Stimulated activated CD8-positive, alpha-beta memory T cell treated with anti-CD3 and anti-CD28 coated beads, Interleukin-15, amount 100 ng/mL, for 4 hours (primary cell): ENCODE measurements around the gene PRR15.

ENCODE experiments used
- DNase-seq, 2 donors: peaks; one replicate each; pipeline ENCODE4 v3.0.0-alpha.2; 2020; ENCODE audit warnings: low read depth in 2 of 2

Gene PRR15

DNA sequence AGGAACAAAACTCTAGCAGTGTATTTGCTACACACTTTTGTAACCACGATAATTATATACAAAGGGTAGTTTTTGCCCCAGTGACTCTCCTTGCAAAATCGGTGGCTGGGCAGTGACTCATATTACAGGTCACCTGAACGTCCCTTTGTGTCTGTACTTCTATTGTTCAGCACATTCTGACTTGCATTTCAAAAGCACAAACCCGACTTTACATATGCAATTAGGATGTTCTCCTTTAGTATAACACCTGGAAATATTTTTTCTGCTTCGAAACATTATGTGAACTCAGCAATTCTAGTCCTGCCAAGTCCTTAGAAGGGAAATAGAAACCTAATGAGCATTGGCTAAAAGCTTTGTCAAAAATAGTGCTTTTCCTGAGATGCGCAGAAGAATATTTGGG lies 6.0 kb downstream of the PRR15 start:
- DNase-seq: no peak

DNA sequence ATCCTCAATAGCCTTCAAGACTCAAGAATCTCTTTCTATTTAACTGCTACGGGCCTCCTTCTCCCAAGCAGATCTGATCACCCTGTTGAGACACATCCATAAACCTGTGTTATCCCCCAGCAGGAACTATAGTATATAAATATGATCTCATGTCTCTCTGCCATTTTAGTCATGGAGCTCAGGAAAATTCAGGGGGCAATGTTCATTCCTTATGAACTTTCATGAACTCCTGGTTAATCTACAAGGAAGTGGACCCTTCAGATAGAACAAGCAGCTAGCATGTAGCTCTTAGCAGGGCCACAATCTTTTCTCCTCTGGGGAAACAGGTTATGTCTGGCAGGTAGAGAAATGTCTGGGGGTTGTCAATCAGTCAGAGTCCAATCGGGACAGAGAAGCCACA lies 8.9 kb downstream of the PRR15 start:
- no peak for DNase-seq

DNA sequence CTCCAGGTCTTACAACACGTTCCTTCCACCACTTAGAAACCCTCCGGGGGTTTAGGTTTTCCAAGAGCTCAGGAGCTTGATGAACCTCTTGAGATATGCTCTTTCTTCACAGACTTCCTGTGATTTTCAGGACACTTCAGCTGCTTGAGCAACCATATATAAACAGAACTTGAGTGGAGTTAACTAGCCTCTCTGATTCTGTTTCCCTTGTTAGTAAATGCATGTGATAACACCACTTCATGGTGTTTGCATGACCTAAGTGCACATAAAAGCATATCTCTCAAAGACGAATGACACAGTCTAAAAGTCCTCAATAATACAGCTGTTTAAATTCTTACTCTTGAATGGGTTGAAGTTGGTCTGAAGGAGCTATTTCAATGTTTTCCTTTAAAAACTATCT lies 9.9 kb downstream of the PRR15 start:
- DNase-seq: no peak

GRCh38 chr7:29574659-29575058 lies 11.0 kb downstream of the PRR15 start:
- no peak for DNase-seq

DNA sequence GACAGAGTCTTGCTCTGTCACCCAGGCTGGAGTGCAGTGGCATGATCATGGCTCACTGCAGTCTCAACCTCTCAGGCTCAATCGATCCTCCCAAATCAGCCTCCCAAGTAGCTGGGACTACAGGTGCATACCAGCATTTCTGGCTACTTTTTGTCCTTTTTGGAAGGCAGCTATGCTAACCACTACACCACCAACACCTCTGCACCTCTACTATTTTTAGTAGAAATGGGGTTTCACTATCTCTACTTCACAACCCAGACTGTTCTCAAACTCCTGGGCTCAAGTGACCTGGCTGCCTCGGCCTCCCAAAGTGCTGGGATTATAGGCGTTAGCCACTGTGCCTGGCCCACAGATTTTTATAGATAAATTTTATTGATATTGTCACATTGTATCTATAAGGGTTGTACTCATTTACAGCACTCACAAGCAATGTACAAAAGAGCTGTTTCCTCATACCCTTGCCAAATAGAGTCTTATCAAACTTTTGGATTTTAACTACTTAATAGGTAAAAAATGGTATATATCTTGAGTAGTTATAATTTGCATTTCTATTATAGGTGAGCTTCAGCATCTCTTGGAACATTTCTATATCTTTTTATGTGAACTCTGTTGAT lies 23.7 kb downstream of the PRR15 start:
- DNase-seq: no peak

DNA sequence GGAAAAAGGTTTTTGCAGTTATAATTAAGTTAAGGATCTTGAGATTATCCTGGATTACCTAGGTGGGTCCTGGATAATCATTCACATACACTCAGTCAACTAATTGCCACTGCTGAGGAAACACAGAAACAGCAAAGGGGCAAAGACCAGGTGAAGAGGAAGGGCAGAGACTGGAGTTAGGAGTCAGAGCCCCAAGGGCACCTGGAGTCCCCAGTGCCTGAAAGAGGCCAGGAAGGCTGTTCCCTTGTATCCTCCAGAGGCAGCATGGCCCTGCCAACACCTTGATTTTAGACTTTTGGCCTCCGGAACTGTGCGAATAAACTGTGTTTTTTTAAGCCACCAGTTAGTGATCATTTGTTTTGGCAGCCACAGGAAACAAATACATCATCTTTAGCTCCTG lies 24.6 kb downstream of the PRR15 start:
- no peak for DNase-seq

DNA sequence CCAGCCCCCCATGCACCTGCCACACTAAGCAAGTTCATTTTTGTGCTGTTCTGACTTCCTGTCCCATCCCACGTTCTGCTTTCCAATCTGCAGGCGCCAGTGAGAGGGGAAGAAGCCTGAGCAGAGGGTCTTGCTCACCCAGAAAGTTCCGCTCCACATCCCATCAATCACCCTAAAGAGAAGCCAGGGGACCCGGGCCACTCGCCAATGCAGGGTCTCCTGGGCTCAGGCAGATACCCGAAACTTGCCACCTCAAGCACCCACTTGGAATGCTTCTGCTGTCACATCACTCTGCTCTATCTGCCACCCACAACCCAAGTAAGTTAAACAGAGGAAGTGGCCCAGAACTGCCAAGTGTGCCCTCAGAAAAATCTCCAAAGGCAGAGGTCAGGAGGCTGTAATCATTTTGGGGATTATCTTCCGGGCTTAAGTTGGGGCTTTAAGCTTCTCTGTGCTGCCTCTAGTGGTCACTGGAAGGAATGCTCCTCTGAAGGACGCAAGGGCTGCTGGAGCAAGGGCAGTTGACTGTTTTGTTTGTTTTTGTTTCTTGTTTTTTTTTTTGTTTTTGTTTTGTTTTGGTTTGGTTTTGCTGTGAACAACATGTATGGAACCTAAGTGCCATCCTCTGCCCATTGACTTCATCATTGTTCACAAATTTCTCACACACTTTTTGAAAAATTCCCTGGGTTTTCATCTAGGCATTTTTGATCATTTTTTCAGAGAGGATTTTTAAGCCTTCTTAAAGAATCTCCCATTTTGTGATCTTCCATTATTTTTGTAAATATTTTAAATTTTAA lies 25.5 kb downstream of the PRR15 start:
- DNase-seq: no peak

GRCh38 chr7:29592866-29593265 lies 29.2 kb downstream of the PRR15 start:
- no peak for DNase-seq

DNA sequence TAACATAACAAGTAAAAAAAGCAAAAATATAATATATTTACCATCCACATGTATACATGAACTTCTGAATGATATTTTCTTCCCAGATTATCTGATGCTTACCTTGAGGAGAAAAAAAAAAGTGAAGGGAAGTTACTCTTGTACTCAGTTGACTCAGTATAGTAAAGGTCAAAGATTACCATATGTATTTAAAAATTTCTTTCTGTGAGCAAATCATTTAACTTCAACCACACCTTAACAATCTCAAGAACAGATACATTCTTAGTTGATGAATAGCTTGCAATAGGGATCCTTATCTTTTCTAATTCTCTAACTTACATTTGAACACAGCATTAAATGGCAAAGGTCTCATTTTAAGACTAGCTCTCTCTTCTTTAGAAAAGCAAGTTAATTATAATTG lies 29.8 kb downstream of the PRR15 start:
- DNase-seq: no peak

GRCh38 chr7:29596593-29597178 lies 33.1 kb downstream of the PRR15 start:
- no peak for DNase-seq

- no peak for DNase-seq
Observed at GRCh38 chr7:29597266-29597665, 33.6 kb downstream of the PRR15 start.

GRCh38 chr7:29598137-29598536 lies 34.5 kb downstream of the PRR15 start:
- no peak for DNase-seq

DNA sequence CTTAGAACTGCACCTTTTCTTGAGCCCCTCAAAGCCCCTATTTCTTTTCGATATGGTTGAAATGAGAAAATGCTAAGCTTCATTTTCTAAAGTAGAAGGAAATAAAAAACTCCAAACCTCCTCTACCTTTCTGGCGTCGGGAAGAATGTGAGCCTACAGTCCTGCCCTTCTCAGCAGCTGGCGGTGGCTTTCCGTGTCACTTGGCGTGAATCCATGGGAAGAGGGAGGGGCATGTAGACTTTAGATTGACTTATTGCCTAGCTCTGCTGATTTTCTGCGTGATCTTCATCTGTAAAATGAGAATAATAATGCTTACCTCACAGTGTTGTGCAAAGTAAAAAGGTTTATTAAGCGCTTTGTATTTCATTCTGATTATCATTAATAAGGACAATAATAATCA lies 35.0 kb downstream of the PRR15 start:
- no peak for DNase-seq

- no peak for DNase-seq
Observed at GRCh38 chr7:29599026-29599425, 35.4 kb downstream of the PRR15 start.

DNA sequence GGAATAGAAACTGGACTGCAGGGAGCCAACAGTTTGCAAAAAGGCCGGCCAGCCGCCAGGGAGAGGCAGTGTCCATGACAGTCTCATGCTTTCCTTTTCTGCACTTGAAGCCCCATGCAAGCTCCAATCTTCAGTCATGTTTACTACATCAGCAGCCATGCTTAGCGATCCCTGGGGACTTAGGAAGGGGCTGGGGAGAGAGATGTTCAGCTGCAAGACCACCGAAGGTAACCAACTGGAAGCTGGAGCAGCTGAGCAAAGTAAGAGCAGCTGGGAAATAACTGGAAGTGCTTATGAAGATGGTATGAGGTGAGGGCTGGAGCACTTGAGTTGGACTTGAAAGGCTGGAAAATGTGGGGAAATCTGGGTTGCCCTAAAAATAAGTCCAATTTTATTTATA lies 37.0 kb downstream of the PRR15 start:
- DNase-seq: no peak

DNA sequence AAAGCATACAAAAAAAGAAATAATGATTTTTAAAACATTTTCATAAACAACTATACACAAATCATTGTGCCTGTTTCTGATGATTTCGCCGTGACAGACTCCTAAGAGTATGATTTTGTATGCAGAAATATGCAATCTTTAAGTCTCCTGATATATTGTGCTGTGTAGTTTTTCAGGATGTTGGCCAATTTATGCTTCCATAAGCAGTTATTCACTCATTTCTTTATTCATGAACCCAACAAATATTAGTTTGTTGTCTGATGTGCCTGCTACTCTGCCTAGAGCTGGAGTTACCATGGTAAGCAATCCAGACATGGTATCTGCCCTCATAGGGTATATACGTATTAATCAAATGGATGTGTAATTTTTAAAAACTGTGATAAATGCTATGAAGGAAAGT lies 40.4 kb downstream of the PRR15 start:
- no peak for DNase-seq

- DNase-seq: no peak
Observed at GRCh38 chr7:29604702-29605101, 41.1 kb downstream of the PRR15 start.

- no peak for DNase-seq
Observed at GRCh38 chr7:29605671-29606070, 42.0 kb downstream of the PRR15 start.

- DNase-seq: no peak
Observed at GRCh38 chr7:29606287-29606721, 42.7 kb downstream of the PRR15 start.

DNA sequence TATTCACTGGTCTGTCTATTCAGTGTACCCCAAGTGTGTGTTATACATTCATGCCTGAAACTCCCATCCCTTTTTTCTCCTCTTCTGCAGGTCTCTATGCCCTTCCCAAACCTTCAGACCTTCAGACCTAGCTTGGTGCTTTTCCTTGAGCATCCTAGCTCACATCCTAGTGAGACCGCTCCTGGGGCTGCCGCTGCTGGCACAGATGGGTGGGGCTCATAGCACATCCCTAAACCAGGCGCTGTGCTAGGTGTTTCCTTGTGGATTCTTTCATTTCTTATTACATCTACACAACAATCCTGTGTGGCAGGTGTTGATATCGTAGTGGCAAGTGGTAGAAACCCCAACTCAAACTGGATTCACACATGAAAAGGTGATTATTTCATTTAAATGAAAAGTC lies 43.2 kb downstream of the PRR15 start:
- DNase-seq: no peak

- DNase-seq: no peak
Observed at GRCh38 chr7:29607259-29607658, 43.6 kb downstream of the PRR15 start.

GRCh38 chr7:29607889-29608288 lies 44.3 kb downstream of the PRR15 start:
- no peak for DNase-seq
